Fibroblast of mammary gland (primary cell): Measurements from ENCODE around the gene TESMIN.

Experiments used
- DNase-seq: peaks from one replicate; pipeline ENCODE4 v3.0.0-alpha.2; 2010; ENCODE audit warnings: low read depth
- H3K4me3 ChIP-seq: 2 replicates; pipeline ENCODE4 v1.5.1; 2011; ENCODE audit warnings: low read depth, mild to moderate bottlenecking, low read length, moderate library complexity; ENCODE audit not compliant: control insufficient read depth
- CTCF ChIP-seq: conservative IDR thresholded peaks from 2 replicates; pipeline ENCODE4 v1.5.1; 2011; ENCODE audit warnings: low read depth, low read length, inconsistent platforms; ENCODE audit not compliant: control insufficient read depth, insufficient read depth

The TESMIN gene

GRCh38 chr11:68690671-68691401 is 60.5 kb downstream of the TESMIN start:
- no peak for DNase-seq
- TF ChIP-seq CTCF: peak; percentile 19
- no peak overlapping the region for H3K4me3 ChIP-seq

GRCh38 chr11:68689737-68690625 is 61.3 kb downstream of the TESMIN start:
- no peak for DNase-seq
- H3K4me3 ChIP-seq: no peak overlapping the region
- TF ChIP-seq CTCF: no peak

- TF ChIP-seq CTCF: no peak
- H3K4me3 ChIP-seq: no peak overlapping the region
- no peak for DNase-seq
Measured at GRCh38 chr11:68688881-68689280, 62.4 kb downstream of the TESMIN start.

- DNase-seq: no peak
- TF ChIP-seq CTCF: no peak
- H3K4me3 ChIP-seq: no peak overlapping the region
Measured at GRCh38 chr11:68687986-68688385, 63.3 kb downstream of the TESMIN start.

- H3K4me3 ChIP-seq: no peak overlapping the region
- no peak for DNase-seq
- TF ChIP-seq CTCF: no peak
Measured at GRCh38 chr11:68687311-68687710, 64.0 kb downstream of the TESMIN start.

- H3K4me3 ChIP-seq: no peak overlapping the region
- no peak for TF ChIP-seq CTCF
- no peak for DNase-seq
Measured at GRCh38 chr11:68686486-68686885, 64.8 kb downstream of the TESMIN start.
